NT2/D1 (cell line): ENCODE data around the gene OTOP2.

Experiments
- SUZ12 ChIP-seq: IDR thresholded peaks from 2 replicates; pipeline ENCODE4 v1.6.1; 2011; ENCODE audit not compliant: insufficient read length, insufficient read depth; ENCODE audit errors: extremely low read depth
- YY1 ChIP-seq: IDR thresholded peaks from 2 replicates; pipeline ENCODE4 v1.6.1; 2011; ENCODE audit not compliant: insufficient read length, insufficient read depth
- ZNF274 ChIP-seq: IDR thresholded peaks from 2 replicates; pipeline ENCODE4 v1.6.1; 2011; ENCODE audit warnings: mild to moderate bottlenecking, low read depth, low read length

- TF ChIP-seq SUZ12 (no peak), ZNF274 (no peak), YY1 (no peak)
Measured at GRCh38 chr17:74888469-74888868, 35.6 kb upstream of the OTOP2 start.
